IPS-20b (cell line): ENCODE measurements around the gene IRF2BPL.
A peak's percentile ranks its signal among the peaks of the same experiment; 100 is the strongest.

Experiments used
- H3K27ac ChIP-seq: one replicate; pipeline ENCODE4 v1.5.1; 2013; ENCODE audit warnings: low read length
- H3K27me3 ChIP-seq: 2 replicates; pipeline ENCODE4 v1.6.1; 2013; ENCODE audit warnings: mild to moderate bottlenecking, low read length, inconsistent platforms; ENCODE audit not compliant: insufficient read depth
- H3K36me3 ChIP-seq: 2 replicates; pipeline ENCODE4 v1.6.1; 2013; ENCODE audit warnings: low read depth, mild to moderate bottlenecking, inconsistent platforms, low read length, moderate library complexity; ENCODE audit not compliant: insufficient read depth
- H3K4me1 ChIP-seq: 2 replicates; pipeline ENCODE4 v1.6.1; 2013; ENCODE audit warnings: mild to moderate bottlenecking, control low read depth, inconsistent platforms, low read length, moderate library complexity; ENCODE audit not compliant: insufficient read depth
- H3K4me3 ChIP-seq: 2 replicates; pipeline ENCODE4 v1.5.1; 2013; ENCODE audit warnings: mild to moderate bottlenecking, low read length, inconsistent platforms
- H3K9ac ChIP-seq: 2 replicates; pipeline ENCODE4 v1.6.1; 2013; ENCODE audit warnings: low read depth, mild to moderate bottlenecking, inconsistent platforms, low read length, moderate library complexity
- H3K9me3 ChIP-seq: 2 replicates; pipeline ENCODE4 v1.6.1; 2013; ENCODE audit warnings: mild to moderate bottlenecking, low read depth, low read length, inconsistent platforms; ENCODE audit not compliant: insufficient read depth

Gene IRF2BPL

GRCh38 chr14:77052281-77053044, 24.0 kb upstream of the IRF2BPL start:
- Histone ChIP-seq H3K9me3 (peaks cover 3% of the 10 kb centered on the region; the same call in 1 of the 2 replicates), H3K27ac (no peak overlapping the region), H3K4me3 (no peak overlapping the region), H3K27me3 (no peaks in the 10 kb centered on the region), H3K4me1 (peaks cover 3% of the 10 kb centered on the region; the same call in 1 of the 2 replicates), H3K36me3 (no peaks in the 10 kb centered on the region), H3K9ac (no peak overlapping the region)

- Histone ChIP-seq H3K9ac (no peak overlapping the region), H3K27ac (no peak overlapping the region), H3K9me3 (peaks cover 2% of the 10 kb centered on the region; the same call in 1 of the 2 replicates), H3K27me3 (no peaks in the 10 kb centered on the region), H3K4me3 (no peak overlapping the region), H3K4me1 (peaks cover 3% of the 10 kb centered on the region; the same call in 1 of the 2 replicates), H3K36me3 (no peaks in the 10 kb centered on the region)
Measured at GRCh38 chr14:77051116-77051515, 22.6 kb upstream of the IRF2BPL start.

GRCh38 chr14:77046721-77047120, 18.2 kb upstream of the IRF2BPL start:
- Histone ChIP-seq H3K27me3 (no peaks in the 10 kb centered on the region), H3K4me3 (no peak overlapping the region), H3K27ac (no peak overlapping the region), H3K9me3 (no peaks in the 10 kb centered on the region), H3K4me1 (peaks cover 36% of the 10 kb centered on the region), H3K9ac (no peak overlapping the region), H3K36me3 (no peaks in the 10 kb centered on the region)

- H3K27ac ChIP-seq = no peak overlapping the region
- peaks cover 48% of the 10 kb centered on the region for H3K4me1 ChIP-seq
- no peak overlapping the region for H3K4me3 ChIP-seq
- H3K9me3 ChIP-seq = no peaks in the 10 kb centered on the region
- no peaks in the 10 kb centered on the region for H3K36me3 ChIP-seq
- H3K9ac ChIP-seq = no peak overlapping the region; the same call in 1 of the 2 replicates
- no peaks in the 10 kb centered on the region for H3K27me3 ChIP-seq
Measured at GRCh38 chr14:77045238-77046162, 17.0 kb upstream of the IRF2BPL start.

- Histone ChIP-seq H3K4me1 (peaks cover 51% of the 10 kb centered on the region), H3K27ac (no peak overlapping the region), H3K9ac (no peak overlapping the region; the same call in 1 of the 2 replicates)
Measured at GRCh38 chr14:77044783-77045237, 16.3 kb upstream of the IRF2BPL start.

GRCh38 chr14:77043984-77044485, 15.5 kb upstream of the IRF2BPL start:
- Histone ChIP-seq H3K9ac (no peak overlapping the region), H3K36me3 (no peaks in the 10 kb centered on the region), H3K4me1 (peaks cover 59% of the 10 kb centered on the region), H3K27ac (no peak overlapping the region), H3K9me3 (no peaks in the 10 kb centered on the region), H3K4me3 (no peak overlapping the region), H3K27me3 (peaks cover 4% of the 10 kb centered on the region; the same call in 1 of the 2 replicates)

More at GRCh38 chr14:77044783-77045237, 16.3 kb upstream of the IRF2BPL start:
- no peaks in the 10 kb centered on the region for H3K36me3 ChIP-seq
- 0 out of 2 replicates have a peak overlapping the region, but pooled peaks have one; percentile 17 for H3K4me3 ChIP-seq
- no peaks in the 10 kb centered on the region for H3K27me3 ChIP-seq
- no peaks in the 10 kb centered on the region for H3K9me3 ChIP-seq

GRCh38 chr14:77043177-77043983, 14.9 kb upstream of the IRF2BPL start:
- no peak overlapping the region for H3K4me3 ChIP-seq
- no peaks in the 10 kb centered on the region for H3K9me3 ChIP-seq
- no peak overlapping the region for H3K27ac ChIP-seq
- H3K9ac ChIP-seq = no peak overlapping the region
- no peaks in the 10 kb centered on the region for H3K36me3 ChIP-seq
- H3K4me1 ChIP-seq = peaks cover 66% of the 10 kb centered on the region
- peaks cover 11% of the 10 kb centered on the region; the same call in 1 of the 2 replicates for H3K27me3 ChIP-seq

GRCh38 chr14:77041881-77042545, 13.5 kb upstream of the IRF2BPL start:
- no peaks in the 10 kb centered on the region for H3K36me3 ChIP-seq
- no peak overlapping the region for H3K27ac ChIP-seq
- H3K4me3 ChIP-seq = no peak overlapping the region
- peaks cover 25% of the 10 kb centered on the region for H3K27me3 ChIP-seq
- peak overlapping the region; percentile 69; the same call in 1 of the 2 replicates for H3K9ac ChIP-seq
- peaks cover 77% of the 10 kb centered on the region for H3K4me1 ChIP-seq
- H3K9me3 ChIP-seq = no peaks in the 10 kb centered on the region

GRCh38 chr14:77040741-77041653, 12.5 kb upstream of the IRF2BPL start:
- H3K27me3 ChIP-seq = peaks cover 33% of the 10 kb centered on the region
- no peaks in the 10 kb centered on the region for H3K36me3 ChIP-seq
- H3K4me1 ChIP-seq = peaks cover 85% of the 10 kb centered on the region
- H3K9me3 ChIP-seq = no peaks in the 10 kb centered on the region
- peak overlapping the region; percentile 69; the same call in 1 of the 2 replicates for H3K9ac ChIP-seq
- peak overlapping the region; percentile 13 for H3K27ac ChIP-seq
- peak overlapping the region; percentile 65; the same call in 1 of the 2 replicates for H3K4me3 ChIP-seq
